Esophagus (tissue), 2 donors: ENCODE data around the gene IGFBP3. TPM values are rescaled to one million over a fixed set of nuclear protein-coding genes. Genes with fewer than 3 reads are reported as not detected.

Experiments used
- H3K27ac ChIP-seq, 2 donors: one replicate each; pipeline ENCODE4 v1.5.1; 2013; ENCODE audit warnings: low read depth in 2 of 2, mild to moderate bottlenecking in 2 of 2, inconsistent platforms in 1 of 2, low read length in 1 of 2, moderate library complexity in 1 of 2
- H3K27me3 ChIP-seq, 2 donors: one replicate each; pipeline ENCODE4 v1.6.1; 2013; ENCODE audit warnings: low read length in 2 of 2, control low read depth in 1 of 2, mild to moderate bottlenecking in 1 of 2; ENCODE audit not compliant: insufficient read depth in 2 of 2, control insufficient read depth in 1 of 2
- H3K36me3 ChIP-seq, 2 donors: one replicate each; pipeline ENCODE4 v1.6.1; 2013; ENCODE audit warnings: low read length in 1 of 2; ENCODE audit not compliant: control insufficient read depth in 2 of 2, insufficient read depth in 2 of 2
- H3K4me1 ChIP-seq, 2 donors: one replicate each; pipeline ENCODE4 v1.6.1; 2013; ENCODE audit warnings: low read length in 1 of 2; ENCODE audit not compliant: control insufficient read depth in 2 of 2, insufficient read depth in 2 of 2
- H3K4me3 ChIP-seq, 2 donors: one replicate each; pipeline ENCODE4 v1.5.1; 2013; ENCODE audit warnings: low read length in 2 of 2, mild to moderate bottlenecking in 2 of 2, low read depth in 1 of 2, moderate library complexity in 1 of 2
- H3K9me3 ChIP-seq, 2 donors: one replicate each; pipeline ENCODE4 v1.6.1; 2013; ENCODE audit warnings: mild to moderate bottlenecking in 2 of 2, low read depth in 1 of 2, low read length in 1 of 2, moderate library complexity in 1 of 2; ENCODE audit not compliant: control insufficient read depth in 2 of 2, insufficient read depth in 1 of 2
- WGBS, 2 donors: extraction: QIAGEN DNeasy Blood & Tissue Kit; methylation state at CpG; one replicate each; pipeline ENCODE4 v1.1.7; 2013; 5-methylcytosine and 5-hydroxymethylcytosine counted together
- polyA plus RNA-seq, 2 donors: library from polyadenylated mRNA; stranded (reverse); fragments of 200-250 nt; gene quantifications; one replicate each; pipeline ENCODE4 v1.2.3, GENCODE V29; 2013
- donor health status: healthy with polysubstance abuse.
- donor health status: Bipolar disorder and iron deficiency.

The IGFBP3 gene
- polyA plus RNA-seq, 2 donors = 13.0 to 19.8 TPM

DNA sequence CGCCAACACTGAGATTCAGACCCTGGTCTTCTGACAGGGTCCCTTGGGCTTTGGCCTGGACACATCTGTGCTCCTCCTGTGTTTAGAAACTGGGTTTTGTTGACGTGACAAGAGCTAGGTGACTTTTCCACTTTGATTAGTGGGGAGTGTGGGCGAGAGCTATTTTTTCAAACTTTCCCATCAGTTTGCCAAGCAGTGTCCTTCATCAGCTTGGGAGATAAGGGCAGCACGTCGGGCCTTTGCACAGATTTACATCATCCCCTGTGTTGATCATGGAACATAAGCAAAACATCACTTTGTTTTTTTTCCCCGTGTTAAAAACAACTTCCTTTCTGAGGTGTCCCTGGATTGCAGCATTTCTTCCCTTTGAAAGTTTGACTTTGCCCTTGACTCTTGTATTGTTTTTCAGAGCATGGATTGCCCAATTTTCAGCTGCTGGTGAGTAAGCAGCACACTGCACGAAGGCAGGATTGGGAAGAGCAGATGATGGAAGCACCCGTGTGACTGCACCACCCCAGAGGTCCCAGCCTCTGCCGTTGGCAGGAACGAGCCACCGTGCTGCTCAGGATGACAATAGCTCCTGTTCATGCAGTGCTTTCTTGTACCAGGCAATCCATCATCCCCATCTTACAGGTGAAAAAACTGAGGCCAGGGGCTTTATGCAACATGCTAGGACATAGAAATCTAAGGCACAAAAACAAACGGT is 39.2 kb downstream of the IGFBP3 start:
- WGBS, 2 donors = 60 to 68% methylated on average over 12 of the region's 12 CpGs

GRCh38 chr7:45881280-45881758 is 39.8 kb downstream of the IGFBP3 start:
- H3K9me3 ChIP-seq = no peaks in the 10 kb centered on the region

More for the DNA sequence above, 39.2 kb downstream of the IGFBP3 start:
- Histone ChIP-seq H3K4me3 (no peak overlapping the region), H3K9me3 (no peaks in the 10 kb centered on the region), H3K4me1 (no peaks in the 10 kb centered on the region), H3K27ac (no peak overlapping the region), H3K36me3 (no peaks in the 10 kb centered on the region), H3K27me3 (peaks cover 0 to 2% of the 10 kb centered on the region in 2 donors)

GRCh38 chr7:45880433-45880860 is 40.6 kb downstream of the IGFBP3 start:
- Histone ChIP-seq H3K4me1 (no peaks in the 10 kb centered on the region), H3K9me3 (no peaks in the 10 kb centered on the region), H3K27ac (no peak overlapping the region), H3K27me3 (peaks cover 0 to 2% of the 10 kb centered on the region in 2 donors), H3K36me3 (no peaks in the 10 kb centered on the region), H3K4me3 (no peak overlapping the region)
- 88 to 90% methylated on average over 7 of the region's 7 CpGs for WGBS, 2 donors

More at GRCh38 chr7:45881280-45881758, 39.8 kb downstream of the IGFBP3 start:
- H3K4me1 ChIP-seq = no peaks in the 10 kb centered on the region
- H3K36me3 ChIP-seq = no peaks in the 10 kb centered on the region
- H3K27ac ChIP-seq = no peak overlapping the region
- H3K27me3 ChIP-seq = peaks cover 0 to 2% of the 10 kb centered on the region in 2 donors
- no peak overlapping the region for H3K4me3 ChIP-seq
- whole genome bisulfite sequencing, 2 donors = 89 to 91% methylated on average over 9 of the region's 9 CpGs

DNA sequence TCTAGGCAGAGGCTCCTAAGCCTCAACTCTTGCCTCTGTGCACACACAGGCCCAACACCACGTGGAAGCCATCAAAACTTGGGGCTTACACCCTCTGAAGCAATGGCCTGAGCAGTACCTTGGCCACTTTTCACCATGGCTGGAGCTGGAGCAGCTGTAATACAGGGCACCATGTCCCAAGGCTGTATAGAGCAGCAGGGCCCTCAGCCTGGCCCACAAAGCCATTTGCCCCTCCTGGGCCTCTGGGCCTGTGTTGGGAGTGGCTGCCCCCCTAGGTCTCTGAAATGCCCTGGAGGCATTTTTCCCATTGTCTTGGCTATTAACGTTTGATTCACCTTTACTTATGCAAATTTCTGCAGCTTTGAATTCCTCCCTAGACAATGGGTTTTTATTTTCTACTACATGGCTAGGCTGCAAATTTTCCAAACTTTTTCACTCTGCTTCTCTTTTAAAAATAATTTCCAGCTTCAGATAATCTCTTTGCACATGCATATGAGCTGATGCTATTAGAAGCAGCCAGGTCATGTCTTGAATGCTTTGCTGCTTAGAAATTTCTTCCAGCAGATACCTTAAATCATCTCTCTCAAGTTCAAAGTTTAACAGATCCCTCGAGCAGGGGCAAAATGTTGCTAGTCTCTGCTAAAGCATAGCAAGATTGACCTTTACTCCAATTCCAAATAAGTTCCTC is 42.5 kb downstream of the IGFBP3 start:
- Histone ChIP-seq H3K9me3 (no peaks in the 10 kb centered on the region), H3K4me3 (no peak overlapping the region), H3K4me1 (no peaks in the 10 kb centered on the region), H3K27me3 (no peaks in the 10 kb centered on the region), H3K36me3 (no peaks in the 10 kb centered on the region), H3K27ac (no peak overlapping the region)
- 32 to 35% methylated on average over 3 of the region's 3 CpGs for WGBS, 2 donors

GRCh38 chr7:45876519-45876918 is 44.6 kb downstream of the IGFBP3 start:
- no peaks in the 10 kb centered on the region for H3K27me3 ChIP-seq
- no peak overlapping the region for H3K4me3 ChIP-seq
- no peaks in the 10 kb centered on the region for H3K4me1 ChIP-seq
- no peaks in the 10 kb centered on the region for H3K36me3 ChIP-seq
- WGBS, 2 donors = 77 to 84% methylated on average over 2 of the region's 2 CpGs
- no peak overlapping the region for H3K27ac ChIP-seq
- H3K9me3 ChIP-seq = no peaks in the 10 kb centered on the region

GRCh38 chr7:45874408-45875131 is 46.5 kb downstream of the IGFBP3 start:
- Histone ChIP-seq H3K27me3 (no peaks in the 10 kb centered on the region), H3K36me3 (no peaks in the 10 kb centered on the region), H3K27ac (no peak overlapping the region), H3K4me1 (no peaks in the 10 kb centered on the region), H3K9me3 (no peaks in the 10 kb centered on the region), H3K4me3 (no peak overlapping the region)
- WGBS, 2 donors = 88 to 93% methylated on average over 8 of the region's 8 CpGs

- no peak overlapping the region for H3K4me3 ChIP-seq
- 66 to 71% methylated on average over 6 of the region's 6 CpGs for WGBS, 2 donors
These were observed 47.7 kb downstream of the IGFBP3 start for GRCh38 chr7:45873355-45873754.

DNA sequence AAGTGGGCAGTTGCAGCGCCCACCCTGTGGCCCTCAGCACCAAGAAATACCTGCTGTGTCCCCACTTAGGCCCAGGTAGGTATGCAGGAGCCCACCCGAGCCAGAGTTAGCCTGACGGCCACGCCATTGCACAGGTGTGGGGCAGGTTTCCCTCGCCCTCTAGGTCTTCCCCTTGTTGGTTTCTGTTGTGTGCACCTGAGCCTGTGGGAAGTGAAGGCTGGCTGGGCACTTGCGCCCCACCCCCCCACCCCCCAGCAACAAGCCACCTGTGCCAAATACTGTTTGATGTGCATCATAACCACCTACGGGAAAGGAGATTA is 48.1 kb downstream of the IGFBP3 start, which contains the start of gene CCDC201:
TSS of gene CCDC201 (minus strand) at position 48 of the 320 bp plus-strand sequence. CDS start 75 bp downstream, outside the sequence.
- 77 to 86% methylated on average over 7 of the region's 7 CpGs for WGBS, 2 donors
- no peak within 1 kb of the TSS for H3K4me3 ChIP-seq
- H3K4me1 ChIP-seq = no peaks in the 10 kb centered on the region
- no peaks in the 10 kb centered on the region for H3K27me3 ChIP-seq
- H3K9me3 ChIP-seq = no peaks in the 10 kb centered on the region
- H3K27ac ChIP-seq = no peak within 1 kb of the TSS
- H3K36me3 ChIP-seq = no peaks in the 10 kb centered on the region

More at GRCh38 chr7:45873355-45873754, 47.7 kb downstream of the IGFBP3 start:
- H3K4me1 ChIP-seq = no peaks in the 10 kb centered on the region
- no peak overlapping the region for H3K27ac ChIP-seq
- H3K9me3 ChIP-seq = no peaks in the 10 kb centered on the region
- H3K27me3 ChIP-seq = no peaks in the 10 kb centered on the region
- no peaks in the 10 kb centered on the region for H3K36me3 ChIP-seq

GRCh38 chr7:45872116-45873034 is 48.7 kb downstream of the IGFBP3 start:
- Histone ChIP-seq H3K27ac (no peak overlapping the region), H3K4me1 (no peaks in the 10 kb centered on the region), H3K27me3 (no peaks in the 10 kb centered on the region)

More at GRCh38 chr7:45872116-45873034, 48.7 kb downstream of the IGFBP3 start:
- Histone ChIP-seq H3K36me3 (no peaks in the 10 kb centered on the region), H3K4me3 (no peak overlapping the region), H3K9me3 (no peaks in the 10 kb centered on the region)
- 68 to 73% methylated on average over 10 of the region's 10 CpGs for WGBS, 2 donors
